Adrenal gland (tissue), 12 donors: ENCODE data around the gene CISD3. TPM values are rescaled to one million over a fixed set of nuclear protein-coding genes. Genes with fewer than 3 reads are reported as not detected.

Source experiments
- DNase-seq, 7 donors: peaks; one replicate each; pipeline ENCODE4 v3.0.0-alpha.2; 2019 to 2020
- H3K27ac ChIP-seq, 5 donors: fragments of 200-600 bp; sonication (generic) in 4 of 5; 1 replicate in 3 of 5; 2 replicates in 2 of 5; pipeline versions ENCODE4 v1.5.1 to v1.8.0; 2016 to 2020; ENCODE audit warnings: mild to moderate bottlenecking in 1 of 5
- H3K27me3 ChIP-seq: fragments of 200-600 bp; 2 replicates; pipeline ENCODE4 v1.8.0; 2021
- H3K36me3 ChIP-seq, 2 donors: fragments of 200-600 bp; replicated peaks in 1 of 2; 1 replicate in 1 of 2; 2 replicates in 1 of 2; pipeline versions ENCODE4 v1.5.1 to v1.8.0; 2018 to 2022
- H3K4me1 ChIP-seq, 2 donors: fragments of 200-600 bp; replicated peaks in 1 of 2; 1 replicate in 1 of 2; 2 replicates in 1 of 2; pipeline versions ENCODE4 v1.5.1 to v1.8.0; 2018 to 2021
- H3K4me3 ChIP-seq, 4 donors: fragments of 200-600 bp; sonication (generic) in 3 of 4; one replicate each; pipeline ENCODE4 v1.5.1; 2016 to 2018
- H3K9me3 ChIP-seq, 3 donors: fragments of 200-600 bp; sonication (generic) in 1 of 3; replicated peaks in 1 of 3; 1 replicate in 2 of 3; 2 replicates in 1 of 3; pipeline versions ENCODE4 v1.5.1 to v1.8.0; 2016 to 2021
- POLR2A ChIP-seq, 2 donors: fragments of 450-650 bp; IDR thresholded peaks; one replicate each; pipeline ENCODE4 v1.6.1; 2017; ENCODE audit warnings: antibody characterized with exemption in 2 of 2, mild to moderate bottlenecking in 2 of 2, moderate library complexity in 1 of 2
- WGBS, 4 donors: extraction: QIAGEN DNeasy Blood & Tissue Kit in 2 of 4; methylation state at CpG; one replicate each; pipeline versions ENCODE4 v1.1.5 to v1.1.7; 2013 to 2017; 5-methylcytosine and 5-hydroxymethylcytosine counted together
- intact Hi-C, 2 donors: fragments of 100-400 bp; cut with DNase I; formaldehyde crosslinking; loops; one replicate each; pipeline versions ENCODE4 v1.14.1 to v1.15.0; 2022 to 2023
- polyA plus RNA-seq, 3 donors: library from polyadenylated mRNA; stranded (reverse); fragments of 200-250 nt in 2 of 3; fragments of 350-450 nt in 1 of 3; fragmentation: Illumina TruSeq in 1 of 3; extraction: RNeasy Lipid Tissue Mini Kit (QIAGEN cat#74804) in 1 of 3; gene quantifications; one replicate each; pipeline ENCODE4 v1.2.3, GENCODE V29; 2013 to 2014
- total RNA-seq, 9 donors: library from RNA; depleted of rRNA in 4 of 9; stranded (reverse); fragments of >200 nt in 4 of 9; fragments of 120-200 nt in 1 of 9; fragmentation: NEBNext Ultra II Directional in 1 of 9; extraction: Animal tissue kit (Norgen Biotek cat#: 25700) in 1 of 9; gene quantifications; one replicate each; pipeline versions ENCODE4 v1.1.0 to v1.2.4, GENCODE V29; 2013 to 2023
- TF ChIP-seq, protein P1 (sequence below), 6 experiments: fragments of 450-650 bp in 4 of 6; fragments of 200-600 bp in 2 of 6; sonication (generic) in 1 of 6; IDR thresholded peaks; 1 replicate in 5 of 6; 2 replicates in 1 of 6; pipeline versions ENCODE4 v1.5.1 to v1.8.0; 2016 to 2021; ENCODE audit warnings: antibody characterized with exemption in 6 of 6, mild to moderate bottlenecking in 2 of 6, moderate library complexity in 1 of 6
- donor health status: healthy with polysubstance abuse.
- donor health status: Bipolar disorder and iron deficiency.
- donor health status: DM: yes; HTN: yes; CAD: no.
- donor health status: DM: no; HTN: no; CAD: no.
- donor health status: DM: no; HTN: no; CAD: no.
- donor health status: DM: yes; HTN: yes; CAD: no.

CISD3 gene
- total and polyA plus RNA-seq, 12 donors: 7.2 to 78.7 (median 43.1) TPM

DNA sequence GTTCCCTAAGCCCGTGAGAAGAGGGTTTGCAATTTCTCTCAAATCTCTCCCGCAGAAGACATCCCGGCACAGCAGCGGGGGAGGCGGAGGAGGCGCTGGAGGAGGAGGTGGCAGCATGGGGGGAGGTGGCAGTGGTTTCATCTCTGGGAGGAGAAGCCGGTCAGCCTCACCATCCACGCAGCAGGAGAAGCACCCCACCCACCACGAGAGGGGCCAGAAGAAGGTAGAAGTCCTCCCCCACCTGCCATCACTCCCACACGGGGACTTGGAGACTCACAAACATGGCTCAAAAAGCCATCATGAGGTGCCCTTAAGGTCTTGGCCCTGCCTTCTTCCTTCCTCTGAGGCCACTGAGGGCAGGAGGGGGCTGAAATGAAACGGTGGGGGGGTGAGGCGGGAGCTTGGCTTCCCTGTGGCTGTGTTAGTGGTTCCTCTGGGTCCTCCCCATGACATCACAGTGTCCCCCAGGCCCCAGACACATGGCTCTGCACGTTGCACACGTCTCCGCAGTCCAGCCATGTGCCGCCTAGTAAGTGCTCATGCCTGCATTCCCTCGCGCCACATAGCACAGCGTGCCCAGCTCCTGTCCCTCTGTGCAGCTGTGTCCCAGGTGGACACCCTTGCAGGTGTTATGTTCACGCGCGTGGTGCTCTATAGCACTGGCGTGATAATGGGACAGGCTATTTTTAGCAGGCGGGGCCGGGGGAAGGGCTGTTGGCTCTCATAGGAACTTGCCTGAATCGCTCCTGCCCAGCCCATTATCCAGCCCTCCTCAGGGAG lies 18.2 kb upstream of the CISD3 start:
- TF ChIP-seq, protein P1, sequence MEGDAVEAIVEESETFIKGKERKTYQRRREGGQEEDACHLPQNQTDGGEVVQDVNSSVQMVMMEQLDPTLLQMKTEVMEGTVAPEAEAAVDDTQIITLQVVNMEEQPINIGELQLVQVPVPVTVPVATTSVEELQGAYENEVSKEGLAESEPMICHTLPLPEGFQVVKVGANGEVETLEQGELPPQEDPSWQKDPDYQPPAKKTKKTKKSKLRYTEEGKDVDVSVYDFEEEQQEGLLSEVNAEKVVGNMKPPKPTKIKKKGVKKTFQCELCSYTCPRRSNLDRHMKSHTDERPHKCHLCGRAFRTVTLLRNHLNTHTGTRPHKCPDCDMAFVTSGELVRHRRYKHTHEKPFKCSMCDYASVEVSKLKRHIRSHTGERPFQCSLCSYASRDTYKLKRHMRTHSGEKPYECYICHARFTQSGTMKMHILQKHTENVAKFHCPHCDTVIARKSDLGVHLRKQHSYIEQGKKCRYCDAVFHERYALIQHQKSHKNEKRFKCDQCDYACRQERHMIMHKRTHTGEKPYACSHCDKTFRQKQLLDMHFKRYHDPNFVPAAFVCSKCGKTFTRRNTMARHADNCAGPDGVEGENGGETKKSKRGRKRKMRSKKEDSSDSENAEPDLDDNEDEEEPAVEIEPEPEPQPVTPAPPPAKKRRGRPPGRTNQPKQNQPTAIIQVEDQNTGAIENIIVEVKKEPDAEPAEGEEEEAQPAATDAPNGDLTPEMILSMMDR (IDR thresholded peaks at IDR 0.05): no peak
- TF ChIP-seq POLR2A (IDR thresholded peaks at IDR 0.05): no peak
- Histone ChIP-seq H3K4me1 (peaks cover under 1 to 15% of the 10 kb centered on the region in 2 donors), H3K27me3 (no peaks in the 10 kb centered on the region), H3K36me3 (peaks cover 0 to 92% of the 10 kb centered on the region in 2 donors), H3K27ac (no peak overlapping the region), H3K4me3 (no peak overlapping the region), H3K9me3 (no peaks in the 10 kb centered on the region)
- DNase-seq: no peak
- WGBS, 4 donors: 78 to 86% (median 82%) methylated on average over 19 to 26 of the region's 26 CpGs
- intact Hi-C loops: no loop called here

DNA sequence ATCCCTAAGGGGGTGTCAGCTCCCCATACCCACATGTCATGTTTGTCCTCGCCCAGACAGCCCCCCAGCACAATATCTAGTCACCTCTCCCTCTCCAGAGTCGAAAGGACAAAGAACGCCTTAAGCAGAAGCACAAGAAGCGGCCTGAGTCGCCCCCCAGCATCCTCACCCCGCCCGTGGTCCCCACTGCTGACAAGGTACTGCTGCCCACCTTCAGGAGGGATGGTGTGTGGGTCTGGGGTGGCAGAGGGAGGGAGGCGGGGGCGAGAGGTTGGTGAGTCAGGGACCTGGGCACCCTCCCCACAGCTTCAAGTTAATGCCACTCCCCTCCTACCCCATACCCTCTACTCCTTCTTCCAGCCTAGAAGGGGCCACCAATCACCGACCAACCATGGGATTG lies 17.5 kb upstream of the CISD3 start:
- DNase-seq: no peak
- H3K4me1 ChIP-seq: peaks cover 0 to 9% of the 10 kb centered on the region in 2 donors
- TF ChIP-seq, protein P1 (IDR thresholded peaks at IDR 0.05): no peak
- TF ChIP-seq POLR2A (IDR thresholded peaks at IDR 0.05): no peak
- no peak overlapping the region for H3K27ac ChIP-seq
- H3K9me3 ChIP-seq: no peaks in the 10 kb centered on the region
- H3K36me3 ChIP-seq: peaks cover 0 to 96% of the 10 kb centered on the region in 2 donors
- H3K27me3 ChIP-seq: no peaks in the 10 kb centered on the region
- intact Hi-C loops: no loop called here
- WGBS, 4 donors: 94 to 98% (median 95%) methylated on average over 8 to 10 of the region's 10 CpGs
- H3K4me3 ChIP-seq: no peak overlapping the region

GRCh38 chr17:38713456-38714075 lies 16.6 kb upstream of the CISD3 start:
- intact Hi-C loops: no loop called here
- 72 to 87% (median 82%) methylated on average over 11 of the region's 11 CpGs for WGBS, 4 donors
- Histone ChIP-seq H3K27ac (no peak overlapping the region), H3K36me3 (peaks cover 0 to 95% of the 10 kb centered on the region in 2 donors), H3K9me3 (no peaks in the 10 kb centered on the region), H3K27me3 (no peaks in the 10 kb centered on the region), H3K4me3 (no peak overlapping the region), H3K4me1 (no peaks in the 10 kb centered on the region)
- TF ChIP-seq POLR2A (IDR thresholded peaks at IDR 0.05): no peak
- TF ChIP-seq, protein P1 (IDR thresholded peaks at IDR 0.05): no peak
- no peak for DNase-seq

DNA sequence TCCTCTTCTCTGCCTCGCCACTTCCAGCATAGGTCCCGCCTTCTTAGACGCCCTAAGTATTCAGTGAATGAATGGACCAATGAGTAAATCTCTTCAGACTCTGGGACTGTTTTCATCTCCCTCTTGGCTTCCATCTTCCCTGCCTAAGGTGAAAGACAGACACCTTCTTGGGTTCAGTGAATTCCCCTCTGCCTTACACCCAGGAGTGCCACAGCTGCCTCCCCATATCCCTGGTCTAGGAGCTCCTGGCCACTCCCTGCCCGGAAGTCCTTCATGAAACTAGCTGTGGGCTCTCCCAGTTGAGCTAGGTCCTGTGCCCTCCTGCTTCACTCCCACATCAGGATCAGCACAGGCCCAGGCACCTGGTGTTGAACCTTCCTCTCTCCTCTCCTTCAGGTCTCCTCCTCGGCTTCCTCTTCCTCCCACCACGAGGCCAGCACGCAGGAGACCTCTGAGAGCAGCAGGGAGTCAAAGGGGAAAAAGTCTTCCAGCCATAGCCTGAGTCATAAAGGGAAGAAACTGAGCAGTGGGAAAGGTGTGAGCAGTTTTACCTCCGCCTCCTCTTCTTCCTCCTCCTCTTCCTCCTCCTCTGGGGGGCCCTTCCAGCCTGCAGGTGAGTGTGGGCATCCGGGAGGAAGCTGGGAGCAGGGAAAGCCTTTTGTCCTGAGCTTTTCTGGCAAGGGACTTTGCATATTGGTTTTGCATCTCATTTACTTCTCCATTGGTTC lies 14.8 kb upstream of the CISD3 start:
- intact Hi-C loops: no loop called here
- DNase-seq: no peak
- peaks cover 0 to 6% of the 10 kb centered on the region in 2 donors for H3K4me1 ChIP-seq
- H3K9me3 ChIP-seq: no peaks in the 10 kb centered on the region
- H3K4me3 ChIP-seq: no peak overlapping the region
- H3K36me3 ChIP-seq: peaks cover 0 to 79% of the 10 kb centered on the region in 2 donors
- no peaks in the 10 kb centered on the region for H3K27me3 ChIP-seq
- 85 to 94% (median 89%) methylated on average over 9 of the region's 9 CpGs for WGBS, 4 donors
- H3K27ac ChIP-seq: no peak overlapping the region
- no peak for TF ChIP-seq POLR2A (IDR thresholded peaks at IDR 0.05)
- TF ChIP-seq, protein P1 (IDR thresholded peaks at IDR 0.05): no peak
